WTC11 (cell line): ENCODE data around the gene AZU1. TPM values are rescaled to one million over a fixed set of nuclear protein-coding genes. Genes with fewer than 3 reads are reported as not detected.

Experiments
- ATAC-seq: fragments of 200-7000 bp; cut with Tn5 transposase; 2 replicates; pipeline ENCODE4 v1.10.0; 2021; ENCODE audit warnings: mild to moderate bottlenecking, moderate library complexity
- CTCF ChIA-PET: fragments of 300-600 bp; sonication (Branson Sonifier 250); formaldehyde crosslinking; loops from one replicate; lab custom pipeline; 2021; ENCODE audit warnings: antibody characterized with exemption; lab: Charles Lee
- POLR2A ChIA-PET: fragments of 350-600 bp; sonication (Branson Sonifier 250); formaldehyde crosslinking; loops from one replicate; lab custom pipeline; 2021; ENCODE audit warnings: antibody characterized with exemption; lab: Charles Lee
- DNase-seq: peaks from one replicate; pipeline ENCODE4 v3.0.0; 2021; ENCODE audit warnings: low spot score
- H3K27ac Mint-ChIP-seq: 2 replicates; pipeline ENCODE4 v1.8.0; 2021; ENCODE audit warnings: mixed read lengths
- H3K27me3 Mint-ChIP-seq: 2 replicates; pipeline ENCODE4 v1.8.0; 2021; ENCODE audit warnings: low read depth, mild to moderate bottlenecking, moderate library complexity, mixed read lengths
- H3K36me3 Mint-ChIP-seq: 2 replicates; pipeline ENCODE4 v1.8.0; 2021; ENCODE audit warnings: mixed read lengths
- H3K4me1 Mint-ChIP-seq: 2 replicates; pipeline ENCODE4 v1.8.0; 2022; ENCODE audit warnings: mixed read lengths
- H3K4me3 Mint-ChIP-seq: 2 replicates; pipeline ENCODE4 v1.8.0; 2021; ENCODE audit warnings: mild to moderate bottlenecking, moderate library complexity, mixed read lengths
- H3K9me3 Mint-ChIP-seq: 2 replicates; pipeline ENCODE4 v1.8.0; 2021; ENCODE audit warnings: mixed read lengths
- ARID4B ChIP-seq: sonication (generic); formaldehyde crosslinking; IDR thresholded peaks from 2 replicates; pipeline ENCODE4 v1.8.0; 2023; ENCODE audit warnings: missing genetic modification reagents, mild to moderate bottlenecking, borderline replicate concordance
- E2F4 ChIP-seq: sonication (generic); formaldehyde crosslinking; IDR thresholded peaks from 2 replicates; pipeline ENCODE4 v1.8.1; 2022; ENCODE audit warnings: low read depth, mild to moderate bottlenecking, moderate library complexity, missing genetic modification reagents, borderline replicate concordance
- E2F5 ChIP-seq: sonication (generic); formaldehyde crosslinking; IDR thresholded peaks from 2 replicates; pipeline ENCODE4 v1.8.1; 2022; ENCODE audit warnings: mild to moderate bottlenecking, moderate library complexity, missing genetic modification reagents
- EMX1 ChIP-seq: fragments of 250-450 bp; sonication (Bioruptor Pico); IDR thresholded peaks from 2 replicates; pipeline ENCODE4 v1.8.0; 2021; ENCODE audit warnings: mild to moderate bottlenecking
- FOXP1 ChIP-seq: sonication (generic); formaldehyde crosslinking; IDR thresholded peaks from 2 replicates; pipeline ENCODE4 v1.8.0; 2022; ENCODE audit warnings: missing genetic modification reagents, mild to moderate bottlenecking, moderate library complexity, borderline replicate concordance
- FOXP4 ChIP-seq: sonication (generic); formaldehyde crosslinking; IDR thresholded peaks from 2 replicates; pipeline ENCODE4 v1.8.0; 2022; ENCODE audit warnings: mild to moderate bottlenecking, missing genetic modification reagents
- GABPB1 ChIP-seq: sonication (generic); formaldehyde crosslinking; IDR thresholded peaks from 2 replicates; pipeline ENCODE4 v1.8.1; 2023; ENCODE audit warnings: mild to moderate bottlenecking, missing genetic modification reagents
- JUN ChIP-seq: sonication (generic); formaldehyde crosslinking; IDR thresholded peaks from 2 replicates; pipeline ENCODE4 v1.8.0; 2023; ENCODE audit warnings: mild to moderate bottlenecking, missing genetic modification reagents
- MYBL2 ChIP-seq: sonication (generic); formaldehyde crosslinking; IDR thresholded peaks from 2 replicates; pipeline ENCODE4 v1.8.1; 2023; ENCODE audit warnings: mild to moderate bottlenecking, moderate library complexity, missing genetic modification reagents
- PRRX2 ChIP-seq: fragments of 250-450 bp; sonication (Bioruptor Pico); IDR thresholded peaks from 2 replicates; pipeline ENCODE4 v1.8.0; 2021; ENCODE audit warnings: mild to moderate bottlenecking
- total RNA-seq: library from RNA; stranded (reverse); gene quantifications from 3 replicates; pipeline ENCODE4 v1.2.3, GENCODE V29; 2021
- TF ChIP-seq, protein P1 (sequence below): sonication (generic); formaldehyde crosslinking; IDR thresholded peaks from 2 replicates; pipeline ENCODE4 v1.8.0; 2022; ENCODE audit warnings: mild to moderate bottlenecking, missing genetic modification reagents
- TF ChIP-seq, protein P2 (sequence below): sonication (generic); formaldehyde crosslinking; IDR thresholded peaks from 2 replicates; pipeline ENCODE4 v1.8.1; 2023; ENCODE audit warnings: mild to moderate bottlenecking, missing genetic modification reagents, moderate library complexity
- TF ChIP-seq, protein P3 (sequence below): sonication (generic); formaldehyde crosslinking; conservative IDR thresholded peaks from 2 replicates; pipeline ENCODE4 v1.8.1; 2022; ENCODE audit warnings: mild to moderate bottlenecking, missing genetic modification reagents

Gene AZU1
- total RNA-seq, 1 experiment from 2014 or later: 1.2 TPM

DNA sequence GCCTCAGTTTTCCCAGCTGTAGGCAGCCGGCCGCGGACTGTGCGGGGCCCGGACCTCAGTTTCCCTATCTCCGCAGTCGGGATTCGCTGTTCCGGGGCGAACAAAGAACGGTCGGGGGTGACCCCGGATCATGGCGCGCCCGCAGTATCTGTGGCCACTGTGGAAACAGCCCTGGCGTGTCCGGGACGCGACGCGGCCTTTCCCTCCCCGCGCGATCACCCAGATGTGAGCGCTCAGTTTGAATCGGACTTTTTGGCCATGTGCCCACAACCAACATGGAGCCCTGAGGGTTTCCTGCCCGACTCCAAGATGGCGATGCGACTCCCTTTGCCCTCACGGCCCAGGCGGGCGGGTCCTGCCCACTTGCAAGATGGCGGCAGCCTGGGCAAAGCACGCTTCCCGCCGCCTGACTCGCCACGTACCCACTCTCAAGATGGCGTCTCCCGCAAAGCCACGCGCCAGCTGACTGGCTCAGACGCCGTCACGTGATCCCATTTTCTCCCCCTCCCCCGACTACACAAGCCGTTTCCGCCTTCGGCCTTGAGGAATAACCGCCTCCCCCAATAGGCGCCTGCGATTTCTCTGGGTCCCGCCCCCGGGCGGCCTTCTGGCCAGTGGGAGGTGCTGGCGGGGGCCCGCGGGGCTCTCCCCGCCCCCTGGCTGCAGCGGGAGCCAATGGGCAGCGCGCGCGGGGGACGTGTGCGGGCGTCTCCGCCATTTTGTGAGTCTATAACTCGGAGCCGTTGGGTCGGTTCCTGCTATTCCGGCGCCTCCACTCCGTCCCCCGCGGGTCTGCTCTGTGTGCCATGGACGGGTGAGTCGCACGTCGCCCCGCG lies 30.7 kb upstream of the AZU1 start, which contains the start of gene PTBP1 (continued):
- TF ChIP-seq ARID4B (CRISPR knock-in tag) (peak; percentile 68; the same call in 1 of the 2 replicates), E2F4 (peak; percentile 65; the same call in 1 of the 2 replicates), MYBL2 (peak; percentile 33; the same call in 1 of the 2 replicates), GABPB1 (CRISPR knock-in tag) (0 out of 2 replicates have a peak, but pooled peaks have one; percentile 44)
- TF ChIP-seq, protein P1, sequence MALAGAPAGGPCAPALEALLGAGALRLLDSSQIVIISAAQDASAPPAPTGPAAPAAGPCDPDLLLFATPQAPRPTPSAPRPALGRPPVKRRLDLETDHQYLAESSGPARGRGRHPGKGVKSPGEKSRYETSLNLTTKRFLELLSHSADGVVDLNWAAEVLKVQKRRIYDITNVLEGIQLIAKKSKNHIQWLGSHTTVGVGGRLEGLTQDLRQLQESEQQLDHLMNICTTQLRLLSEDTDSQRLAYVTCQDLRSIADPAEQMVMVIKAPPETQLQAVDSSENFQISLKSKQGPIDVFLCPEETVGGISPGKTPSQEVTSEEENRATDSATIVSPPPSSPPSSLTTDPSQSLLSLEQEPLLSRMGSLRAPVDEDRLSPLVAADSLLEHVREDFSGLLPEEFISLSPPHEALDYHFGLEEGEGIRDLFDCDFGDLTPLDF (CRISPR knock-in tag): 0 out of 2 replicates have a peak, but pooled peaks have one; percentile 45

DNA sequence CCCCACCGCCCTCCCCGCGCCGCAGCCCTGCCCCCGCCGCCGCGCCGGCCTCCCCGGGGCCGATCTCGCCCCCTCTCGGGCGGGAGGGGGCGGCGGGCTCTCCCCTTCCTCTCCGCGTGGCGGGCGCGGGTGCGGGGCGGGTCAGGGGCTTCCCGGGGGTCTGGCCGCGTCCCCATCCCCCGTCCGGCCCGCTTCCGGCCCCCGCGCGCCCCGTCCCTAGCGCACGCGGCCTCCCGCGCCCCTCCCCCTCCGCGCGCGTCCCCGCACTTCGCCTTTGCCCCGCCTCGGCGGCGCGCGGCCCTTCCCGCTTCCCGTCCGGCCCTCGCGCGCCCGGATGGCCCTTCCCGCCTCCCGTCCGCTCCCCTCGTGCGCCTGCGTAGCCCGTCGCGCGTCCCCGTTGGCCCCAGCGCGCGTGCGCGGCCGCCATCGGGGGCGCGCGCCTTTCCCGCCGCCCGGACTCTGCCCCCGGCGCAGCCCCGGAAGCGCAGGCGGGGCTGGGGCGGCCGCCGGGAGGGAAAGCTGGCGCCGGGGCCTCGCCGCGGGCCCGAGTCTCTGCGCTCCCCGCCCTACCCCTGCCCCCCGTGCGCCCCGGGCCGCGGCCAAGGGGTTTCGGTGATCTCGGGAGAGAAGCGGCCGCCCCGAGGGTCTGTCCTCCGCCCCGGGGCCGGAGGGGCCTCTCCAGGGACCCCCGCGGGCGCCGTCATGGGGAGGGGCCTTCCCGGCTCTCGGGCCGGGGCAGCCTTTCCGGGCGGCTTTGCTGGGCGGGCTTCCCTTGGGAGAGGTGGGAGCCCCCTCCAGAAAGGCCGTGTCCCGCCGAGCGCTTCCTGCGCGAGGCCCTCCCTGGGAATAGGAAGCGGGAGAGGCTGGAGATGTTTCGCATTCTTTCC lies 29.9 kb upstream of the AZU1 start:
- 0 out of 2 replicates have a peak, but pooled peaks have one; percentile 22 for TF ChIP-seq EMX1 (CRISPR knock-in tag)
- no peak for TF ChIP-seq PRRX2
- TF ChIP-seq, protein P2, sequence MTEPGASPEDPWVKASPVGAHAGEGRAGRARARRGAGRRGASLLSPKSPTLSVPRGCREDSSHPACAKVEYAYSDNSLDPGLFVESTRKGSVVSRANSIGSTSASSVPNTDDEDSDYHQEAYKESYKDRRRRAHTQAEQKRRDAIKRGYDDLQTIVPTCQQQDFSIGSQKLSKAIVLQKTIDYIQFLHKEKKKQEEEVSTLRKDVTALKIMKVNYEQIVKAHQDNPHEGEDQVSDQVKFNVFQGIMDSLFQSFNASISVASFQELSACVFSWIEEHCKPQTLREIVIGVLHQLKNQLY: no peak
- peak; percentile 63; the same call in 1 of the 2 replicates for TF ChIP-seq FOXP4 (CRISPR knock-in tag)
- peak; percentile 94 for TF ChIP-seq E2F5
- 0 out of 2 replicates have a peak, but pooled peaks have one; percentile 18 for TF ChIP-seq JUN (CRISPR knock-in tag)
- TF ChIP-seq, protein P3, sequence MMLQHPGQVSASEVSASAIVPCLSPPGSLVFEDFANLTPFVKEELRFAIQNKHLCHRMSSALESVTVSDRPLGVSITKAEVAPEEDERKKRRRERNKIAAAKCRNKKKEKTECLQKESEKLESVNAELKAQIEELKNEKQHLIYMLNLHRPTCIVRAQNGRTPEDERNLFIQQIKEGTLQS: no peak
- peak; percentile 76; the same call in 1 of the 2 replicates for TF ChIP-seq E2F4
- peak; percentile 86; the same call in 1 of the 2 replicates for TF ChIP-seq FOXP1 (CRISPR knock-in tag)
- TF ChIP-seq, all 79 proteins: peak for 6
- ATAC-seq (peak; percentile 1), DNase-seq (peak; percentile 82)
- H3K9me3 Mint-ChIP-seq: no peaks in the 10 kb centered on the region
- no peaks in the 10 kb centered on the region for H3K27me3 Mint-ChIP-seq
- H3K27ac Mint-ChIP-seq: peak overlapping the region; percentile 95
- ChIA-PET CTCF (interaction anchor here (1.0 kb wide), 1 partner anchor 56 kb away, joined by 3 read pairs; no protein-coding TSS in a partner anchor), POLR2A (interaction anchor here (0.5 to 1.4 kb wide), 2 partner anchors 14 to 44 kb away, joined by 3 to 5 read pairs; no protein-coding TSS in a partner anchor)
- peaks cover 38% of the 10 kb centered on the region for H3K4me1 Mint-ChIP-seq
- peak overlapping the region; percentile 87 for H3K4me3 Mint-ChIP-seq
- peaks cover 27% of the 10 kb centered on the region for H3K36me3 Mint-ChIP-seq
